HEK293T (cell line): Measurements from ENCODE around the gene CLIP1.
"Not testable (repeated sequence)": the region's sequence is repeated elsewhere in the genome, so short reads cannot be mapped to it uniquely, and the experiment has no call there.

Source experiments
- FOXA1 ChIP-seq: fragments of 450-650 bp; IDR thresholded peaks from 2 replicates; pipeline ENCODE4 v1.6.1; 2016; ENCODE audit warnings: mild to moderate bottlenecking
- NFRKB ChIP-seq: fragments of 450-650 bp; IDR thresholded peaks from 2 replicates; pipeline ENCODE4 v1.6.1; 2016; ENCODE audit warnings: mild to moderate bottlenecking, moderate library complexity
- SP1 ChIP-seq: fragments of 450-650 bp; IDR thresholded peaks from 2 replicates; pipeline ENCODE4 v1.6.1; 2017
- SUZ12 ChIP-seq: fragments of 450-650 bp; IDR thresholded peaks from 2 replicates; pipeline ENCODE4 v1.6.1; 2016; ENCODE audit warnings: mild to moderate bottlenecking
- ZNF384 ChIP-seq: fragments of 450-650 bp; IDR thresholded peaks from 2 replicates; pipeline ENCODE4 v1.6.1; 2016

DNA sequence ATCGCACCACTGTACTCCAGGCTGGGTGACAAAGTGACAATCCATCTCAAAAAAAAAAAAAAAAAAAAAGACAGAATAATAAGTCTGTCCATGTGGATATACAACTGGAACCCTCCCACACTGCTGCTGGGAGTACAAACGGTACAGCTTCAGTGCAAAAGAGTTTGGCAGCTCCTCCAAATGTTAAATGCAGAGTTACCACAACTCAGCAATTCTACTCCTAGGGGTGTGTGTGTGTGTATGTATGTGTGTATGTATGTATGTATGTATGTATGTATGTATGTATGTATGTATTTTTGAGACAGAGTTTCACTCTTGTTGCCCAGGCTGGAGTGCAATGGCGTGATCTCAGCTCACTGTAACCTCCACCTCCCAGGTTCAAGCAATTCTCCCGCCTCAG lies 163.5 kb downstream of the CLIP1 start:
- TF ChIP-seq FOXA1, SP1, ZNF384, NFRKB, SUZ12: not testable (repeated sequence)
